HG03521 (cell line): ENCODE data around the gene LRP1B.

Source experiments
- ATAC-seq: cut with Tn5 transposase; IDR thresholded peaks from one replicate; pipeline ENCODE4 v1.9.1; 2021; ENCODE audit warnings: mild to moderate bottlenecking, moderate library complexity; ENCODE audit not compliant: unreplicated experiment

LRP1B gene

GRCh38 chr2:140775411-140775810, 1355.4 kb downstream of the LRP1B start:
- ATAC-seq: no peak

DNA sequence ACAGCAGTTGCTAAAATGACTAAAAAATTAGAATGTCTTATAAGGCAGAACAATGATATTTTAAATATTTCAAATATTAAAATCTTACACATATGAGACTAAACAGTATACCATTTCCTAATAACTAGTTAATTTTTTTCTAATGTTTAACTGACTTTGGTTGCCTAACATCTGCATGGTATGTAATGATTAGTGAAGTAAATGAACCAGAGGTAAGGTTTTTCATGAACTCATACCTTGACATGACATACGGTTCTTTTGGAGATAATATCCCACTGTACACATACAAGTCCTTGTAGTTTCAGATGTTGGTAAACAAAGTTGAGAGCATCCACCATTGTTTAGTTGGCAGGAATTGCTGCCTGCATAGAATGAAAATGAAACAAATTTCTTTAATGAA, 1360.2 kb downstream of the LRP1B start:
- ATAC-seq: no peak

DNA sequence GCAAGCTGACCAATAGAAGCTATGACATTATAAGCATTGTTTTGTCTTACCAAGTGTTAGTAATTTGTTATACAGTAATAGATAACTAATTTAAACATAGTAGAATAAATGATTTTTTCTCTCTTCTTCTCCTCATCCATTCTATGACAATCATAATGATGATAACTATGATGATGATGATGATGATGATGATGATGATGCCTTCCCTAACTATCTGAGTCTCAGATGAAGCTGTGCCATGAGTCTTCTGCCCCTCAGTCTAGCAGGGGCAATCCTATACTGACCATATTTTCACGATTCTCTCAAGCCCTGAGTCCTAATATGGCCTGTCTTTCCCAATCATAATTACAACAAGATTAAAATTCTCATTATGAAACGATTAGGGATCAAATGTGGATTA, 1369.0 kb downstream of the LRP1B start:
- no peak for ATAC-seq

DNA sequence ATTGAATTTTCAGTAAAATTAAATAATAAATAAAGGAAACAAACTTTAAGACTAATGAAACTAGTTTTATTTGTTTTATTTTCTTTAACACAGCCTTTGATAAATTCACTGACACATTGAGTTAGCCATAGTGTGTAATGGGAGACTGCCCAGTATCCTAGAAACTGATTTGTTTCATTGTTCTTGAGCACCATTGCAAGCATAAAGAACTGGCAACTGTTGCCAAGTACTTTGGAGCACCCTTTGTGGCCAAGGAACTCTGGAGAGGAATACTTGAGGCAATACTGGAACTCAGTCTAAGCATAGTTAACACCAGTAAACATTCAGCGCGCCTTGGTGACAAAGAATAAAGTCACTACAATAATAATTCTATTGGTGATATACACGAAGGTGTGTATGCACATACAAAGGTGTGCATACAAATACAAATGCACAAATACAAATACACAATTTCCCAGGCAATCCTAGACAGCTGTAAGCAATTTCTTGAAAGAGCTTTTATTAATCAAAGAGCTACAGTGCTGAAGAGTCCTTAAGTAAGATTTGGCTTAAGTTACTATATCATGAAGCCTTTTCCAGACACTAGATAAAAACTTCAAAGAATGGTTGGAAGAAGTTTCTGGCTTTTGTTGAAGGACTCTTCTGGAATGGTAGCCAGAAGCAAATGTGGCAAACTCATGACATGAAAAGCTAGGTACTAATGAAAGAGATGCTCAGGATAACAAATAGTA, 1371.2 kb downstream of the LRP1B start:
- ATAC-seq: no peak

DNA sequence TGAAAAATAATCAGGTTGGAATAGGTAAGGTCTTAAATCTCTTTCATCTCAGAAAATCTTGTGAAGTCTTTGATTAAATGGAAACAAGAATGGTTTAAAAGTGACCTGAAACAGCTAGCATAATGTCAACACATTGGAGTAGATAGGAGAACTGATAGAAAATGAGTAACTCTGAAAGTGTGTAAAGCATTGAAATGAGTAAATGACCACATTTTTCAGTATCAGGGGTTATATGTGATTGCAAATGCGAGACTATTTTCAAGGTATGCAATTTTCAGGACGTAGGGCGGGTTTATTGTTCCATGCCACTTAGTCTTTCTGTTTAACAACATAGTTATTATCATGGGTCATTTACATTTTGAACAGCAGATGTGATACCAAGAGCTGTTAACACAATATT, 1383.2 kb downstream of the LRP1B start:
- peak; percentile 54 for ATAC-seq

GRCh38 chr2:140747090-140747489, 1383.7 kb downstream of the LRP1B start:
- ATAC-seq: no peak

- no peak for ATAC-seq
These were observed 1386.4 kb downstream of the LRP1B start for GRCh38 chr2:140744379-140744778.

DNA sequence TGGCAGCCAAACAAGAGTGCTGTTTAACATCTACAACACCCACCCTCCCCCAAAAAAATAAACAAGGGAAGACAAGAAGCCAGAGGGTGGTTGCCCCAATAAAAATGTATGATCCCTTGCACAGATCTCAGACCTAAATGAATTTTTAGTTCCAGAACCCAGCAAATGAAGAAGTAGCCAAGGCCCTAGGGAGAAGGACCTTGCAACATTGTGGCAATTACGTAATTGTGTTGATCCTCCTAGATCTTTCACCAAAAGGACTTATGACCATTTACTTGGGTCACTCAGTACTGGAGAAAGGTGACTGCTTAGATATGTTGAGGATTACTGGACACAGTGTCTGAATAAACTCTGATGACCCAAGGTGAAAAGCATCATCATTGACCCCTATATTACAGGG, 1393.8 kb downstream of the LRP1B start:
- ATAC-seq: no peak

DNA sequence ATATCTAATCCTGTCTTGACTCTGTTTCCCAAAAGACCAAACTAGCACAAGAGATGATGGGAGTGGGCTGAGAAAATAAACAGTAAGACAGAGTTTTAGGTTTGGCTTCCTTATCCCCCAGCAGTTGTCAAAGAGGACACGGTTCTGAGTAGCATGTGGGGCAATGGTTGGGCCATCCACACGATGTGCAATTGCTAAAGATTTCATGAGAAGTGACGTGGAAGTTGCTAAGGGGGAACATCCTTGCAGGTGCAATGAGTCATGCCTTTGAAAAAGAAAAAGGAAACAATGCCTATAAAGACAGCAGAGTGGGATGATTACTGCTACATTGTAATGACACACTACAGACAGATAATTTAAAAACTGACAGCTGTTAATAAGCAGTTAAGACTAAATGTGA, 1395.8 kb downstream of the LRP1B start:
- no peak for ATAC-seq

DNA sequence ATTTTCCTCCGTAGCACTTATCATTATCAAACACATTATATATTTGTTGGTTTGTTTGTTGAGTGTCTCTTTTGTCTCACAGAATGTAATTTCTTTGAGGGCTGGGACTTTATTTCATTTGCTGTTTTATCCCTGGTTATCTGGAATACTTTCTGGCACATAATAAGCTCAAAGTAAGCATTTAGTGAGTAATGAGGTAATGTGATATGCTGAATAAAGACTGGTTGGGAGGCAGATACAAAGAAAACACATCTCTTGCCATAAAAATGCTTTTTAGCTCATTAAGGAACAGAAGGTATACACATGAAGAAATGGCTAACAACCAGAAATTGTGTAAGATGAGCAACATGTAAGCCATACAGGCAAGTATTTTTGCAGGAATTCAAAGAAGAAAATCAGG, 1411.8 kb downstream of the LRP1B start:
- no peak for ATAC-seq

DNA sequence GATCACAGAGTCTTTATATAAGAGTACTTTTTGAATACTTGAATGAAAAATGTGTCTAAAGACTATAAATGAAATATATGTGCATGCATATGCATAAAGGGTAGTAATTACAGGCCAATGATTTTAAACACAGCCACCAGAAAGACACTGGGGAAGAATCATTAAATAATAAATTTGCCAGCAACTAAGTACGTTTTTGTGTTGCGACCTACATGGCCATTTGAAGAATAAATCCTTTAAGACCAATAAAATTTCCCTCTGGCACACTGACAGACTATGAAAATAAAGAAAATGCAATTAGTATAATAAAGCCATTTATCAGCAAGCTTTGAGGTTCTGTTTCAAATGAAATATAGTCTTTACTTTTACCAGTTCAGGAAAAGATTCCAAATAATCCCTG, 1413.3 kb downstream of the LRP1B start:
- no peak for ATAC-seq

GRCh38 chr2:140714586-140714985, 1416.2 kb downstream of the LRP1B start:
- no peak for ATAC-seq

- ATAC-seq: no peak
These were observed 1418.9 kb downstream of the LRP1B start for GRCh38 chr2:140711867-140712266.

DNA sequence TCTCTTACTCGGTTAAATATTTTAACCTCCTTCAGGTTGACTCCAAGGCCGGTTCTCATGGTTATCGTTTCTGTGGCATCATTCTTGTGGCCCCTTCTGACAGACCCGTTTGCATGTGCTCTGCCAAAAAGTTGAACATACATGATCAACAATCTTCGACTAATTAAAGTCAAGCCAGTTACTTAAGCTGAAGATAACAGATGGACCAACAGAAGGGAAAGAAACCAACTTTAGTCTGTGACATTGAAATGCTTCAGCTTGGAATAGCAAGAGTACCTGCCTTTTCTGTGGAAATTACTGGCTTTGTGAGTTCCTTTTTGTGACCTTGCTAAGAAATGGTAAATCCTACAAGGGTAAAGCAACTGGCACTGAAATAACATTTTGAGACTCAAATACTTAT, 1429.1 kb downstream of the LRP1B start:
- no peak for ATAC-seq

DNA sequence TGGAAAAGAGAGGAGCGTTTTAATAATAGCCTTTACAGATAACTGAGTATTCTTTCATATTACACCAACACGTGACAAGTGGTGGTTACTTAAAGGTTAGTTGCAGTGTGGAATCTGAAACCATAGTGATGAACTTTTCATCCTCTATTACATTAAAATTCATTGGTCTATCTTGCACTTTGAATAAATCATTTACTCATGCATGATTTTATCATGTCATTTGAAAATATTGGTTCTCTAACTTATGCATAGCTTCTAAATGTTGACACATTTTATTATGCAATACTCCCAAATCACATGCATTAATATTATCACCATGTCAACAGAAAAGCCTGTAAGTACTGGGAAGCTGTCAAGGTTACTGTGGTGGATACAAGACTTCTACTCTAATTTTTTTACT, 1432.2 kb downstream of the LRP1B start:
- ATAC-seq: no peak

- ATAC-seq: no peak
These were observed 1434.4 kb downstream of the LRP1B start for GRCh38 chr2:140696449-140696848.

DNA sequence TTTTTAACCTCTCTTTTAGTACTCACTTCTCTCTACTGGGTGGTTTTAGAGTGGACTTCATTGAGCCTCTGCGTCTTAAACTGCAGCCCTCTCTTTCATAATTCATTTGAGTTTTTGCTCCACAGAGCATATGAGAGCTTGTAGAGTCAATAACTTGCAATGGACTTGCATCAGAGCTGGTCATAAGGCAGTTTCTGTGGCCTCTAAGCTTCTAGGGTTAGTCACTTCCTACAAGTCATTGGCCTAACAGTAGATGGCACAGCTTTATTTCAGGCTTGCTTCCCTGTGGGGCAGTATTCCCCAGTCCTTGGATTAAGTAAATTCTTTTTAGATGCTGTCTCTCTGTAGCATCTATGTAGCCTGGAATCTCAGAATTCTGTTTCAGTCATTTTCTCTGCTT, 1435.7 kb downstream of the LRP1B start:
- ATAC-seq: no peak

- no peak for ATAC-seq
These were observed 1443.0 kb downstream of the LRP1B start for GRCh38 chr2:140687825-140688224.

DNA sequence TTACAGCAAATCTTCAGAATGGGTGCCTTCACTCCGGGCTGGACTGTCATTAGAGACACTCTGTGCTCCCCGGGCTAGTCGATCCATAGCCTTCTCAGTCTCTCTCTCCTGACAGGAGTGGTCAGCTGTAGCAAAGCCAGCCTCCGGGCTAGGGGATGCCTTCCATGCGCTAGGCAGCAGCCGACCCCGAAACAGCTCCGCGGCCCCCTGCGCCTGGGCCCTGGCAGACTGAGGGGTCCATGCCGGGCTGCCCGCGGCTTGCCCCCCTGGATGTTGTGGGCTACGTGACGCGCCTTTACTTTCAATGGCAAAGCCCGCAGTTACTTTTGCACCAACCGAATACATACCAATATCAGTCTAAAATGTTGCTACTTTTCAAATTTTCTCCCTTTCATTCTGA, 1447.2 kb downstream of the LRP1B start:
- no peak for ATAC-seq

DNA sequence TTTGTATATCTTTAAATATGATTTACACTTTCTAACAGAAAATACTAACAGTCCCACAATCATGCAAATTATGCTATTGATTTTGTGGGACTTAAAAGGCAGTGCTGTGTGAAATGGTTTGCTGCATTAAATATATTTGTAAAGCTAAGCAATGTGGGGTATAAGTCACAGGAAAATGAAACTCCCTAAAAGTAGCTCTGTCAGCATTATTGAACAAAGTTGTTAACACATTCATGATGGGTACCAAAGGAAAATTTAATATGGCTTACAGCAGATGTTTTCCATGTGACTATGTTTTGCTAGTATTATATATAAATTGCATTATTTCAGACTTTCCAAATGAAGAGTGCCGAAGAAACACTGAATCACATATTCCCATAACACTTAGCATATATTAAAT, 1450.0 kb downstream of the LRP1B start:
- ATAC-seq: no peak

DNA sequence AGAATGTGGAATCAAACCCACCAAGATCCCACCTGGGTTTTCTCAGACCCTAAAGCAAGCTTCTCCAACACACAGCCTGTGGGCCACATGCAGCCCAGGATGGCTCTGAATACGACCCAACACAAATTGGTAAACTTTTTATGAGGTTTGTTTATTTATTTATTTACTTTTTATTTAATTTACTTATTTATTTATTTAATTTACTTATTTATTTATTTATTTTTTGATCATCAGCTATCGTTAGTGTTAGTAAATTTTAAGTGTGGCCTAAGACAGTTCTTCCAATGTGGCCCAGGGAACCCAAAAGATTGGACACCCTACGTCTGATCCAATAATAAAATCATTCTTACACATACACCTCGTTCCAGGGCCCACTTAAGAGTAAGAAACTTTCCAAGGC, 1451.1 kb downstream of the LRP1B start:
- ATAC-seq: no peak

DNA sequence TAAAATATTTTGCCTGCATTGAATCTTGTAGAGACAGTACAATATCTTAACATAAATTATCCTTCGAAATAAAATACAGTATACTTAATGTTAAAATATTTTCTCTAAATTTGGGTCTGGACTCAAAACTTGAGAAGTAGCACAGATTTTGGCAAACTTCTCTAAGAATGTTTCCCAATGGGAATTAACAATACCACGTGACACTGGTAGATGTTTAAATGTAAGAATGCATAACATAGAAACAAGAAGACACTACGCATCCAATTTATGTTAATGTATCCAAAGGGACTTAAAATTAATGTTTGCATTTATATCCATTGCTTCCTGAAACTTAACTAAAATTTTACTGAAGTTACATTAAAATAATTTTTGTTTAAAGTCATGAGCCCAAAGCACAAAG, 1460.9 kb downstream of the LRP1B start:
- no peak for ATAC-seq

- ATAC-seq: no peak
These were observed 1463.6 kb downstream of the LRP1B start for GRCh38 chr2:140667203-140667602.
